Skeletal muscle tissue (tissue), 4 donors: Measurements from ENCODE around the gene PSMA4. TPM values are rescaled to one million over a fixed set of nuclear protein-coding genes. Genes with fewer than 3 reads are reported as not detected.
"Not testable (repeated sequence)": the region's sequence is repeated elsewhere in the genome, so short reads cannot be mapped to it uniquely, and the experiment has no call there.

Experiments used
- H3K27ac ChIP-seq: one replicate; pipeline ENCODE4 v1.7.0; 2013; ENCODE audit warnings: mild to moderate bottlenecking, low read depth, low read length, inconsistent platforms
- H3K27me3 ChIP-seq, 3 donors: one replicate each; pipeline ENCODE4 v1.7.0; 2013; ENCODE audit warnings: low read length in 3 of 3; ENCODE audit not compliant: control insufficient read depth in 3 of 3, insufficient read depth in 3 of 3
- H3K36me3 ChIP-seq, 3 donors: one replicate each; pipeline ENCODE4 v1.7.0; 2013; ENCODE audit warnings: low read length in 3 of 3; ENCODE audit not compliant: control insufficient read depth in 3 of 3, insufficient read depth in 3 of 3
- H3K4me1 ChIP-seq, 3 donors: one replicate each; pipeline ENCODE4 v1.7.0; 2013; ENCODE audit warnings: low read length in 3 of 3, mild to moderate bottlenecking in 3 of 3; ENCODE audit not compliant: control insufficient read depth in 3 of 3, insufficient read depth in 3 of 3
- H3K4me3 ChIP-seq, 3 donors: one replicate each; pipeline ENCODE4 v1.7.0; 2013; ENCODE audit warnings: low read length in 3 of 3
- H3K9ac ChIP-seq, 3 donors: one replicate each; pipeline ENCODE4 v1.7.0; 2013; ENCODE audit warnings: low read length in 3 of 3, mild to moderate bottlenecking in 3 of 3, moderate library complexity in 2 of 3, low read depth in 1 of 3
- H3K9me3 ChIP-seq, 3 donors: one replicate each; pipeline ENCODE4 v1.7.0; 2013; ENCODE audit warnings: low read length in 3 of 3; ENCODE audit not compliant: control insufficient read depth in 3 of 3
- total RNA-seq: library from RNA; depleted of rRNA; stranded (reverse); fragments of >200 nt; gene quantifications from one replicate; pipeline ENCODE4 v1.2.3, GENCODE V29; 2014
- donor health status: Osteomylitis.

Gene PSMA4
- total RNA-seq, 1 donor from 2014 or later: 86.6 TPM

DNA sequence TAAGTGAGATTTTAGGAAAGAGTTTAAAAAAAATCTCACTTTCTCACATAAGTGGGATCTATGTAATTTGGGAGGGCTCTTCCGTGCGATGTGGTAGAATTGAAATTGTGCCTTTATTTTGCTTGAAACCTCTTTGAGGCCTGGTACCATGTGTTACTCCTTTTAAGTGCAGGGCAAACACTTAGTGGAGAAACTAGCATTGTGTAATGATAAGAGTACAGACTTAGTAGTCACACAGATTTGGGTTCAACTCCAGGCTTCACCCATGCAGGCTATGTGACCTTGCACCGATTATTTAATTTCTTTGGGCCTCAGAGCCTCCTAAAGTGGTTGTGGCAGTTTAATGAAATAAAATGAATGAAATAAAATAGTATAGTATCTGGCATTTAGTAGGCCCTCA, 2.4 kb downstream of the PSMA4 start:
- Histone ChIP-seq H3K36me3 (peaks cover 27 to 46% (median 41%) of the 10 kb centered on the region in 3 donors), H3K9ac (no peak overlapping the region), H3K4me1 (peaks cover 14 to 20% (median 19%) of the 10 kb centered on the region in 3 donors), H3K27ac (no peak overlapping the region), H3K4me3 (no peak overlapping the region), H3K9me3 (no peaks in the 10 kb centered on the region), H3K27me3 (no peaks in the 10 kb centered on the region)

DNA sequence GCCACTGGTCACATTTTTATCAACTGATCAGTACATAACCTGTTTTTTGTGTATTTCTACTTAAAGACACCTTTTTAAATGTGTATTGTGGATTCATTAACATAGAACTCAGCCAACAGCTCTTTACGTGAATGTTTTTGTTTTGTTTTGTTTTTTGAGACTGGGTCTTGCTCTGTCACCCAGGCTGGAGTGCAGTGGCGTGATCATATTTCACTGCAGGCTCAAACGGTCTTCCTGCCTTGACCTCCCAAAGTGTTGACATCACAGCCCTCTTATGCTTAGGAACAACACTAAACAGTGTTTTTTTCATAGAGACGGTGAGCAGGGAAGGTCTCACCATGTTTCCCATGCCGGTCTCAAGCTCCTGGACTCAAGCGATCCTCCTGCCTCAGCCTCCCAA, 9.9 kb downstream of the PSMA4 start:
- H3K9me3 ChIP-seq: no peaks in the 10 kb centered on the region
- peaks cover 38 to 55% (median 54%) of the 10 kb centered on the region in 3 donors for H3K36me3 ChIP-seq
- H3K4me3 ChIP-seq: no peak overlapping the region
- H3K4me1 ChIP-seq: no peaks in the 10 kb centered on the region
- no peak overlapping the region for H3K9ac ChIP-seq
- no peaks in the 10 kb centered on the region for H3K27me3 ChIP-seq
- no peak overlapping the region for H3K27ac ChIP-seq

DNA sequence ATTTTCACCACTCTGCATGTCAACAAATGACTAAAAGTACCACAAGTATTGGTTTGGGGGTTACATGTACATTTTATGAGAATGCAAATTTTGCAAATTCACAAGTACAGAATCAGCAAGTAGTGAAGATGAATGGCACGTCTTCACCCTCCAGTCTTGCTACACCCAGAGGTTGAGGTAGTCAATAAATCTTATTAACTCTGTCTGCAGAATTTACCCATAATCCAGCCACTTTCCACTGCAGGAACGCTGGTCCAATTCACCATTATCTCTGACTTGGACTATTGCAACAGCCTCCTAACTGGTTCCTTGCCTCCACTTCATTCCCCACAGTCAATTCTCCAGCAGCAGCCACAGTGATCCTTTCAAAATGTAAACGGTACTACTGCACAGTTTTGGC, 10.6 kb downstream of the PSMA4 start:
- H3K27me3 ChIP-seq: no peaks in the 10 kb centered on the region
- peaks cover 33 to 49% (median 48%) of the 10 kb centered on the region in 3 donors for H3K36me3 ChIP-seq
- H3K9ac ChIP-seq: no peak overlapping the region
- H3K9me3 ChIP-seq: no peaks in the 10 kb centered on the region
- H3K4me3 ChIP-seq: no peak overlapping the region
- no peak overlapping the region for H3K27ac ChIP-seq
- H3K4me1 ChIP-seq: no peaks in the 10 kb centered on the region

DNA sequence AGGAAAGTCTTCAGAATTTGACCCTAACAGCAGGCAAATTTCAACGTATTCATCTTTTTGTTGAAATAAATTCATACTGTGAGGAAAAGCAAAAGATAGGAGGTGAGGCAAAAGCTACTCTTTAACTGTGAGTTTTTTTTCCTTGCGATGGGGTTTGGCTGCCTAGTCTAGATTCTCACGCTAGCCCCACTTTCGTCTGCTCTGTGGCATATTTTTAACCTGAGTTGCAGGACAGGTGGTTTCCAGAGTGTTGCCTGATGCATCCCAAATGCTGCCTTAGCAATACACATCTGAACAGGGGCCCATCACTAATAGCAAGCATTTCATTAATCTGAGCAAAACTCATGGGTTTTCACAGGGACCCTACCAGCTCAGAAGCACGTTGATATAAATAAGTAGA, 11.7 kb downstream of the PSMA4 start:
- no peaks in the 10 kb centered on the region for H3K4me1 ChIP-seq
- no peak overlapping the region for H3K27ac ChIP-seq
- H3K4me3 ChIP-seq: no peak overlapping the region
- no peaks in the 10 kb centered on the region for H3K9me3 ChIP-seq
- no peaks in the 10 kb centered on the region for H3K27me3 ChIP-seq
- peaks cover 23 to 41% (median 37%) of the 10 kb centered on the region in 3 donors for H3K36me3 ChIP-seq
- no peak overlapping the region for H3K9ac ChIP-seq

DNA sequence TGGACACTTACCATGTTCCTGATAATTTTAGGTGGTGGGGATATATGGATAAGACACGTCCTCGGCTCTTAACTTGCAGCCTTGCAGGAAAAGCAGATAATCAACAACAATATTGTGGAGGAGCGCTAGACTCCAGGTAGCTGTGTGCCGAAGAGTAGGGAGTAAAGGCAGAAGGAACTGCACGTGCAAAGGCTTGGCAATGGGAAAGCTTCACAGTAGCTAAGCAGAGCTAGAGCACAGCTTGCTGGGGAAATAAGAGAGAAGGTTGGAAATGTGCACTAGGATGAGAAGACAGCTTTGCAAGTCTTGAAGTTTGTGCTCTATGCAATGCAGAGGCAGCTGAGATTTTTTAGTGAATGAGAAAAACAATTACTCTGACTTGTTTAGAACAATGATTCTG, 12.4 kb downstream of the PSMA4 start:
- Histone ChIP-seq H3K4me1 (no peaks in the 10 kb centered on the region), H3K4me3 (no peak overlapping the region), H3K36me3 (peaks cover 19 to 34% (median 30%) of the 10 kb centered on the region in 3 donors), H3K9ac (no peak overlapping the region), H3K27me3 (no peaks in the 10 kb centered on the region), H3K9me3 (no peaks in the 10 kb centered on the region), H3K27ac (no peak overlapping the region)

DNA sequence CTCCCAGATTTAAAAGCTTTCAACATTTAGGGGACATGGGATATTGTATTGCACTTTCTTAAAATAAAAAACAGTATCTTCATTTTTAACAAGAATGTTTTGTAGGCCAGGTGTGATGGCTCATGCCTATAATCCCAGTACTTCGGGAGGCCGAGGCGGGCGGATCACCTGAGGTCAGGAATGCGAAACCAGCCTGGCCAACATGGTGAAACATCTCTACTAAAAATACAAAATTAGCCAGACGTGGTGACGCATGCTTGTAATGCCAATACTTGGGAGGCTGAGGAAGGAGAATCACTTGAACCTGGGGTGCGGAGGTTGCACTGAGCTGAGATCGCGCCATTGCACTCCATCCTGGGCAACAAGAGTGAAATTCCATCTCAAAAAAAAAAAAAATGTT, 20.0 kb downstream of the PSMA4 start:
- not testable (repeated sequence) for H3K9me3 ChIP-seq, H3K4me1 ChIP-seq, H3K4me3 ChIP-seq, H3K27me3 ChIP-seq, H3K27ac ChIP-seq, H3K9ac ChIP-seq, H3K36me3 ChIP-seq

DNA sequence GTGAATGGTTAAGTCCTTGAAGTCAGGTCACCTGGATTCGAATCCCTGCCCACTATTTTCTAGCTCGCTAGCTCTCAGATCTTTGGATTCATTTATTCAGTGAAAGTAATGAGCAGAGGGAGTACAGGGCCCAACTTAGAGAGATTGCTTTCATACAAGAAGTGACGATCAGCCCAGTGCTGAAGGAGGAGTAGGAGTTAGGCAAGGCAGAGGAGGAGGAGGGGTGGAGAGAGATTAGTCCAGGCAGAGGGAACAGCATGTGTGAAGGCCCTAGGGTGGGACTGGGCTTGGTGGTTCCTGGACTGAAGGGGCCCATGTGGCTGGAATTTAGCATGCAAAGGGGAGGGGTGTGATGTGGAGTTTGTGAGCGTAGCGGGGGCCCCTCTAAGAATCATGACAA, 21.2 kb downstream of the PSMA4 start:
- no peak overlapping the region for H3K4me3 ChIP-seq
- no peaks in the 10 kb centered on the region for H3K9me3 ChIP-seq
- H3K27me3 ChIP-seq: peaks cover 0 to 6% (median 5%) of the 10 kb centered on the region in 3 donors
- no peak overlapping the region for H3K27ac ChIP-seq
- H3K9ac ChIP-seq: no peak overlapping the region
- H3K4me1 ChIP-seq: peaks cover 8 to 9% (median 9%) of the 10 kb centered on the region in 3 donors
- no peaks in the 10 kb centered on the region for H3K36me3 ChIP-seq

DNA sequence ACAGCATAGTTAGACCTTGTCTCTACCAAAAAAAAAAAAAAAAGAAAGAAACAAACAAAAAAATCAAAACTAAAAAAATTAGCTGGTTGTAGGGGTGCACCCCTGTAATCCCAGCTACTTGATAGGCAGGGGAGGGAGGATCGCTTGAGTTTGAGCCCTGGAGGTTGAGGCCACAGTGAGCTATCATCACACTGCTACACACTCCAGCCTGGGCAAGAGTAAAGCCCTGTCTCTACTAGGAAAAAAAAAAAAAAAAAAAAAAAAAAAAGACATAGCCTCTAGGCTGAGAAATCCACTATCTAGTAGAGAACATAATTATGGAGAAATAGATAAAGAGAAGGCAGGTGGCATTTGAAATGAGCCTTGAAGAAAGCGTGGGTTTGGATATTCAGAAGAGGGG, 22.8 kb downstream of the PSMA4 start:
- peaks cover 5 to 11% (median 6%) of the 10 kb centered on the region in 3 donors for H3K27me3 ChIP-seq
- H3K9me3 ChIP-seq: no peaks in the 10 kb centered on the region
- no peak overlapping the region for H3K27ac ChIP-seq
- H3K36me3 ChIP-seq: no peaks in the 10 kb centered on the region
- H3K4me3 ChIP-seq: no peak overlapping the region
- H3K4me1 ChIP-seq: peaks cover 8 to 9% (median 9%) of the 10 kb centered on the region in 3 donors
- no peak overlapping the region for H3K9ac ChIP-seq

DNA sequence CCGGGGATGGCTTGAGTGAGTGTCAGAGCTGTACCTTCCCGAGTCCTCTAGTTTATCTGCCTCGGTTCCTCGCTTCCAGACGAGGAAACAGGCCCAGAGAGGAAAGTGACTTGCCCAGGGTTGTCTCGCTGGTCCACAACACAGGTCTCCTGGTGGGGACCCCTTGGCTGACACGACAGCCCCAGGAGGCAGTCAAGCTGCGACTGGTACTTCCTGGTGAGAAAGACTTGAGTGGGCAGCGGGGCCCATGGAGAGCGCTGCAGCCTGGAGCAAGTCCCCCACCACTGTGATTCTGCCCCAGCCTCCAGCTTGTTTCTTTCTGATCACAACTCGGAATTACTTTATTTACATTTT, 24.5 kb downstream of the PSMA4 start:
- Histone ChIP-seq H3K27ac (no peak overlapping the region), H3K36me3 (no peaks in the 10 kb centered on the region), H3K4me3 (peak overlapping the region in 2 of 3 donors; percentile 72 to 75), H3K9me3 (no peaks in the 10 kb centered on the region), H3K4me1 (peaks cover 8 to 9% (median 8%) of the 10 kb centered on the region in 3 donors), H3K27me3 (peaks cover 5 to 11% (median 6%) of the 10 kb centered on the region in 3 donors), H3K9ac (no peak overlapping the region)

DNA sequence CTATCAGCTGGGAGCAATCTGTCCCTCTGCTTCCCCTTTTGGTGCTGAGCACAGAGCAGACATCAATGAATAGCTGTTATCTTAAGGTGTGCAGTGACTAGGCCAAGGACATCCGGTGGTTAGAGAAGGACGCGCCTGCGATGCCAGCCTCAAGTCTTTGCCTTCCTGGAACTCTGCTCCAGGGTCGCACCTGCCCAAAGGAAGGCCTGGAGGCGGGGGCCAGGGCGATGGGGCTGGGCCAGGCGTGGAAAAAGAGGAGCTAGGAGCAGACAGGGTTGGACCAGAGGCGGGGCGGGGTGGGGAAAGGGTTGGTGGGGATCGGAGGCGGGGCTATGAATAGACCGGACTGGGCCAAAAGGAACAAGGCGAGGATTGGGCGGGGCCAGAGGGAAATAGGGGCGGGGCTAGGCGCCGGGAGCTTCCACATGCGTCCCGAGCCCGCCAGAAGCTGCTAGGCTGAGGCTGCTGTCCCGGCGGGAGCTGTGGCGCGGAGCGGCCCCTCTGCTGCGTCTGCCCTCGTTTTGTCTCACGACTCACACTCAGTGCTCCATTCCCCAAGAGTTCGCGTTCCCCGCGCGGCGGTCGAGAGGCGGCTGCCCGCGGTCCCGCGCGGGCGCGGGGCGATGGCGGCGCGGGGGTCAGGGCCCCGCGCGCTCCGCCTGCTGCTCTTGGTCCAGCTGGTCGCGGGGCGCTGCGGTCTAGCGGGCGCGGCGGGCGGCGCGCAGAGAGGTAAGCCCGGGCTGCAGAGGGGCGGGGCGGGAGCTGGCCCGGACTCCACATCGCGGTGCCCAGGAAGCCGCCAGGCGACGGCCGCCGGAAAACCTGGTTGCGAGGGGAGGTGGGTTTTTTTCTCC, 25.1 kb downstream of the PSMA4 start, which contains the start of gene CHRNA5:
CHRNA5 (plus strand) TSS at position 424 of the 854 bp plus-strand sequence; CDS start at position 624, 200 bp downstream.
- H3K36me3 ChIP-seq: no peaks in the 10 kb centered on the region
- H3K27me3 ChIP-seq: peaks cover 5 to 11% (median 6%) of the 10 kb centered on the region in 3 donors
- H3K4me3 ChIP-seq: peak within 1 kb of the TSS; percentile 72 to 77 (median 75)
- H3K9me3 ChIP-seq: no peaks in the 10 kb centered on the region
- no peak within 1 kb of the TSS for H3K27ac ChIP-seq
- H3K4me1 ChIP-seq: peaks cover 7 to 9% (median 8%) of the 10 kb centered on the region in 3 donors
- H3K9ac ChIP-seq: peak within 1 kb of the TSS; percentile 34 to 69 (median 54)
